ENCODE data around the gene THRB.

DNA sequence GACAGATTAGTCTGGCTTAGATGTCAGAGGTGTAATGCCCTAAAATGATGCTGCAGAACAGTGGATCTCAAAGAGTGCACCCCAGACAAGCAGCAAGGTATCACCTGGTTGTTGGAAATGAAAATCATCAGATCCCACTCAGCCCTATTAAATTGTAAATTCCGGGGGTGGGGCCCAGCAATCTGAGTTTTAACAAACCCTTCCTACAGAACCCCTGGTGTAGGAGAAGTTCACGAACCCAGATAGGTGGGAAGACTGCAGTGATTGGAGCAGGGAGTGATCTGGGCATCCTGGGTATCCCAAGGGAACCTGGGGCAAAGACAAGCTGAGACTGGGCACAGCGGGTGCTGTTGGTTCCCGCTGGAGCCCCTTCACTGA, 24.3 kb upstream of the THRB start:
- TF ChIP-seq EZH2 (IDR thresholded peaks at IDR 0.05; ENCODE audit: insufficient read depth, poor library complexity, severe bottlenecking) (no peak), EZH2phosphoT487 (IDR thresholded peaks at IDR 0.05; ENCODE audit: insufficient read depth, low read depth) (no peak)

Data from GM23248 (cell line).